Measurements from ENCODE around the gene BABAM2.
"Not testable (repeated sequence)": the region's sequence is repeated elsewhere in the genome, so short reads cannot be mapped to it uniquely, and the experiment has no call there.

BABAM2 gene

GRCh38 chr2:28332696-28333095 is 442.2 kb downstream of the BABAM2 start:
- no peak for DNase-seq (ENCODE audit: low spot score)

GRCh38 chr2:28333606-28334526 is 443.3 kb downstream of the BABAM2 start:
- DNase-seq (ENCODE audit: low spot score): no peak

GRCh38 chr2:28334527-28334894 is 444.0 kb downstream of the BABAM2 start:
- DNase-seq (ENCODE audit: low spot score): no peak

GRCh38 chr2:28335265-28335664 is 444.7 kb downstream of the BABAM2 start:
- DNase-seq (ENCODE audit: low spot score): not testable (repeated sequence)

- no peak for DNase-seq (ENCODE audit: low spot score)
These were observed 445.1 kb downstream of the BABAM2 start for GRCh38 chr2:28335666-28336065.

- no peak for DNase-seq (ENCODE audit: low spot score)
These were observed 445.9 kb downstream of the BABAM2 start for GRCh38 chr2:28336264-28336980.

GRCh38 chr2:28336982-28337627 is 446.6 kb downstream of the BABAM2 start:
- DNase-seq (ENCODE audit: low spot score): no peak

- DNase-seq (ENCODE audit: low spot score): no peak
These were observed 447.7 kb downstream of the BABAM2 start for GRCh38 chr2:28338046-28338817.

GRCh38 chr2:28338831-28339321 is 448.3 kb downstream of the BABAM2 start:
- DNase-seq (ENCODE audit: low spot score): no peak

- no peak for DNase-seq (ENCODE audit: low spot score)
These were observed 449.1 kb downstream of the BABAM2 start for GRCh38 chr2:28339516-28340175.

- no peak for DNase-seq (ENCODE audit: low spot score)
These were observed 450.0 kb downstream of the BABAM2 start for GRCh38 chr2:28340312-28341202.

GRCh38 chr2:28341208-28341891 is 450.8 kb downstream of the BABAM2 start:
- no peak for DNase-seq (ENCODE audit: low spot score)

GRCh38 chr2:28342081-28342967 is 451.8 kb downstream of the BABAM2 start:
- no peak for DNase-seq (ENCODE audit: low spot score)

- DNase-seq (ENCODE audit: low spot score): no peak
These were observed 452.8 kb downstream of the BABAM2 start for GRCh38 chr2:28343184-28343942.

- no peak for DNase-seq (ENCODE audit: low spot score)
These were observed 453.6 kb downstream of the BABAM2 start for GRCh38 chr2:28343971-28344715.

GRCh38 chr2:28344756-28345373 is 454.3 kb downstream of the BABAM2 start:
- no peak for DNase-seq (ENCODE audit: low spot score)

- DNase-seq (ENCODE audit: low spot score): no peak
These were observed 455.1 kb downstream of the BABAM2 start for GRCh38 chr2:28345619-28346018.

Measured in activated CD4-positive, alpha-beta T cell treated with anti-CD3 and anti-CD28 coated beads, Interleukin-2, Interleukin-4, amounts not matched to agents 100 ng/mL and 50 ng/mL, durations not matched to agents 16 hours and 8 hours (primary cell).